ENCODE measurements around the gene PARD3.
"Not testable (repeated sequence)": the region's sequence is repeated elsewhere in the genome, so short reads cannot be mapped to it uniquely, and the experiment has no call there.

PARD3 gene

GRCh38 chr10:34677132-34677531 is 138.0 kb downstream of the PARD3 start:
- DNase-seq = no peak

- no peak for DNase-seq
Observed at GRCh38 chr10:34674176-34674575, 140.9 kb downstream of the PARD3 start.

GRCh38 chr10:34670081-34670480 is 145.0 kb downstream of the PARD3 start:
- peak; percentile 71 for DNase-seq

DNA sequence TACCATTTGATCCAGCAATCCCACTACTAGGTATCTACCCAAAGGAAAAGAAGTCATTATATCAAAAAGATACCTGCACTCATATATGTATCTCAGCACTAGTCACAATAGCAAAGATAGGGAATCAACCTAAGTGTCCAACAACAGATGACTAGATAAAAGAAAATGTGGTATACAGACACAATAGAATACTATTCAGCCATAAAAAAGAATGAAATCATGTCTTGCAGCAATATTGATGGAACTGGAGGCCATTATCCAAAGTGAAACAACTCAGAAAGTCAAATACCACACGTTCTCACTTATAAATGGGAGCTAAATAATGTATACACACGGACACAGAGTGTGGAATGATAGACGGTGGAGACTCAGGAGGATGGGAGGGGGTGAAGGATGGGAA is 146.0 kb downstream of the PARD3 start:
- no peak for DNase-seq

DNA sequence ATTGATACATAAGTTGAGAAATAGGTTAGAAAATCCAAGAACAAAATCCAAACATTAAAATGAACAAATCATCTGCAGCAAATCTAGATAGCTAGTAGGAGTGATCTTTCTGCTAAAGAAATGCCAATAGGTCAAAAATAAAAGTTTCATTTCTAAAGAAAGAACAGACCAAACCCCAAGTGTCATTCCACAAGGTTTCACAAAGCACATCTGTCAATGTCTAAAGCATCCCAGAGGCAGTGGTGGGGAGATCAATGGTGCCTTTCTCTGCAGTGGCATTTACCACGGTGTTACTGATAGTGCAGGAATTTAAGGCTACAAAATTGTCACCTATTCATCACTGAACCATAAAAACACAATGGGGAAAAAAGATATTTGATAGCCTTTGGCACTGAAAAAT is 147.9 kb downstream of the PARD3 start:
- no peak for DNase-seq

GRCh38 chr10:34666008-34666704 is 148.9 kb downstream of the PARD3 start:
- no peak for DNase-seq

GRCh38 chr10:34664706-34665105 is 150.4 kb downstream of the PARD3 start:
- DNase-seq = no peak

DNA sequence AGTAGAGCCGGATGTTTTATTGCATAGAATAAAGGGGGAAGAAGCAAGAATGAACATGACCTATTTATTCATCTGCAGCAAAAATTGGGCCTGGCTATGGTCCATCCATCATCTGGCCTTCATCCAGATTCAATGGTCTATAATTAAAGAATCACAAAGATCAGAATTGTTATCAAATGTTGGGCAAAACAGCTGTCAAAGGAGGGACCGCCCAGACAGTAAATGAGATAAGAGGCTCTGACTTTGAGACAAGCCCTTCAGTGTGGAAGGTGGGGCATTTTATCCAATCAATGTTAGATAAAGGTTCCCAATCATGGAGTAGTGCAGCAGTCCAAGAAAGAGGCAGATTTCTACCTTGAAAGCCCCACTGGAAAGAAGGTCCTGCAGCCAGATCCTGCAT is 153.5 kb downstream of the PARD3 start:
- peak; percentile 76 for DNase-seq

GRCh38 chr10:34658934-34659333 is 156.2 kb downstream of the PARD3 start:
- no peak for DNase-seq

DNA sequence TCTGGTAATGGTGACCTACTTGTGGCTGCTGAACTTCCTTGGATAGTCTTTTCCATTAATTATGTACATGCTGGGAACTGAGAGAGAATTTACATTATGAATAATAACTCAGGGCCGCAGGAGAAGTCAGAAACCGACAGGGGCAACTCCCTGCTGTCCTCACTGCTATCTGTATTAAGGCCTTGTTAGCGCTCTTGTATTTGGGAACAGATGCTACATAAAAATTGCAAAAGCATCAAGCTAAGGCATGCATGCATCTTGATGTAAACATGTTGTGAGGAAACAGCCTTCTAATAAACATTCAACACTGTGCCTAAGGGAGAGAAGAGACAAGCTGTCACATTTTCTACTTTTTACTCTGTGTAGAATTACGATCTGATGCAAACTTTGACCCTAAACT is 158.4 kb downstream of the PARD3 start:
- no peak for DNase-seq

DNA sequence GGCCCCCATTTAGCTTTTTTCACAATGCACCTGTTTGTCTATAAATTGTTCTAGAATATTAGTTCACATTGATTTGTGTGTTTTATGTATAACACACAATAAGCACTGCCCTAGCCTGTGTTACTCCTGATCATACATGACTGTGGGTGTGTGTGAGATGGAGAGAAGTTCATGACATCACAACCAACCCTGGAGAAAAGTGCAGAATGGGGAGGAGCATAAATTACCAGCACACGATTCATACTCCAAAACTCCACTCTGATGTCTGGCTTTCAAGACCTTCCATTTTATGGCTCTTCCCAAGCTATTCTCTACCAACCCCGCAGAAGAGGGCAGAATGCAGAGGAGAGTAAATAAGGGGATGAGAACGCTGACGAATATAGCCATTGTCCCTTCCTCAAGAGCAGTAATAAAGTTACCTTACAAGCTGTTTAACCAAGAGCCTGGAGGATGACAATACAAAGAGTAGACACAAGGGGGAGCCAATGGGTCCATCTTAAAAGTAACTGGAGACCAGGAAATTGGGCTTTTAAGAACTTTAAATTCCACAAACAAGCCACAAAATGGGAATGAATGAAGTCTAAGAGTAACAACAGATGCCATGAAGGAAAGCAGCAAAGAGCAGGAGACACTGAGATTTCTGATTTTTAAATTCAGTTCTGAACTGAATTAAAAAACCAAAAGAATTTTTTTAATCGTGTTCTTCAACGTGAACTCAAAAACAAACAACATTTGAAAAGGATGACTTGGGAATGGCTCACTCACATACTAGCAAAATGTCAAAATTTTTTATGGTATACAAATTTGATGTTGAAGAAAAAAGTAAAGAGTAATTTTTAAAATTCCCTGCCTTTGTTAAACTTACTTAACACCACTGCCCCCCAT is 159.6 kb downstream of the PARD3 start:
- DNase-seq = peak; percentile 59

DNA sequence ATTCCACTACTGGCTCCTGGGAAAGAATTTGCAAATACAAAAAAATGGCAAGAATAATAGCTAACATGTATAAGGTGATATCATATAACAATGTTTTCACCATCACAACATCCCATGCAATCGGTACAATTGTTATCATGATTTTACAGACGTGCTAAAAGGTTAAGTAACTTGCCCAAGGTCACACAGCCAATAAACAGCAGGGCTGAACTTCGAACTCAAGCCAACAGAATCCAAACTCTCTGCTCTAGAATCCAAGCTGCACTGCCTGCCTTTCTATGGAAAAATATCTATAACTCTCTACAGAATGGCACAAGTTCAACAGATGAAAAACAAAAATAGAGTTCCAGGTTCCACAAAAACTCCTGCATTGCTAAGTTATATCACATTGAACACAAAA is 160.9 kb downstream of the PARD3 start:
- DNase-seq = no peak

- DNase-seq = no peak
Observed at GRCh38 chr10:34653530-34653929, 161.6 kb downstream of the PARD3 start.

DNA sequence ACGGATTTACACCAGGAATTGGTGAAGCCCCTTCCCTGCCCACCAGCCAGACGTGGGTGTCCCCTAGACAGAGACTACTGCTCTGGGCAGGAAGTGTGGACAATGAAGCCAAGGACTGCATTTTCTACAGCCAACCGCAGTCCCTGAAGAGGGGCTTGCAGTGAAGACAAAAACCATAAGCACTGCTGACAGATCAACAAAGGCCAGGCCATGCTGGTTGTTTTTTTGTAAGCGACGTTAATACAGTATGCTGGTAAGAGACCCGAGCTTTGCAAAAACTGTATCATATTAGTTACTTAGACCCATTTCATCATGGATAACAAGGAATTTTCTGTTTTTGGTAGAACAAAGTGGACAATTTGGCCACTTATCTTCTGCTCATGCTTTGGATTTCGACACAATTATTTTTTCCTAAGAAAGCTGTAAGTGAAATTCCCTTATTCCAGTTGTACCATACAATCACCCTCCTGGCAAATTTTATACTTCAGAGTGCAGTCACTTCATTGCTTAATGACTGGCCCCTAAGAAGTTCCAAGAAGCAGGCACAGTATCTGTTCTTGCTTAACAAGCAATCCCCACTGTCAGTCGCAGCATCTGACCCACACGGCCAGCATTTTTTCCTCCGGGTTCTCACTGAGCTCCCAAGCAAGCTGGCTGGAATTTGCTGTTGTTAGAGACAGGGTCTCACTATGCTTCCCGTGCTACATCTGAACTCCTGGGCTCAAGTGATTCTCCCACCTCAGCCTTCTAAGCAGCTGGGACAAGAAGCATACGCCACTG is 163.5 kb downstream of the PARD3 start:
- no peak for DNase-seq

GRCh38 chr10:34650156-34650555 is 164.9 kb downstream of the PARD3 start:
- no peak for DNase-seq

GRCh38 chr10:34649385-34649784 is 165.7 kb downstream of the PARD3 start:
- no peak for DNase-seq

GRCh38 chr10:34648919-34649318 is 166.2 kb downstream of the PARD3 start:
- no peak for DNase-seq

GRCh38 chr10:34647875-34648865 is 166.9 kb downstream of the PARD3 start:
- DNase-seq = peak; percentile 10

DNA sequence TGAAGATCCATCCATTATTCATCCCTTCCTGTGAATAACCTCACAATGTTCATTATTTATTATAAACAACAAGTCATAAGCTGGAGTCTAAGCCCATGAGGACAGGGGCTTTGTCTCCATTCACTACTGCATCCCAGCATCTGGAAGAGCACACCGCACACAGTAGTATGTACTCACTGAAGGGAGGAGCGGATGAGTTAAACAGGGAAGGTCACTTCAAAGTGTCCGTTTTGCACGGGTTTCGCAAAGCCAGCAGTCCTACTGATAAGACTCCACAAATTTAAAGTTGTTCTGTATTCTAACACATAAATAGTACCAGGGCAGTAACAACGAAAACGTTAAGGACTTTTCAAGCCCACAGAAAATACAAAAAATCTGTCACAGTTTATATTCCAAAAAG is 167.9 kb downstream of the PARD3 start:
- no peak for DNase-seq

GRCh38 chr10:34646331-34646730 is 168.8 kb downstream of the PARD3 start:
- DNase-seq = no peak

DNA sequence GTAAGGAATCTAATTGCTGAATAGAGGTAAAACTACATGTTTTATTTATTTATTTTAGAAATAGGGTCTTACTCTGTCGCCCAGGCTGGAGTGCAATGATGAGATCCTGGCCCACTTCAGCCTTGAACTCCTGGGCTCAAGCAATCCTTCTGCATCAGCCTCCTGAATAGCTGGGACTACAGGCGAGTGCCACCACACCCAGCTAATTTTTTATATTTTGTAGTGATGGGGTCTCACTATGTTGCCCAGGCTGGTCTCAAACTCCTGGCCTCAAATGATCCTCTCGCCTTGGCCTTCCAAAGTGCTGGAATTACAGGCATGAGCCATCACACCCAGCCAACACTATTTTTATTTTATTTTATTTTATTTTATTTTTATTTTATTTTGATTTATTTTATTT is 170.3 kb downstream of the PARD3 start:
- not testable (repeated sequence) for DNase-seq

DNA sequence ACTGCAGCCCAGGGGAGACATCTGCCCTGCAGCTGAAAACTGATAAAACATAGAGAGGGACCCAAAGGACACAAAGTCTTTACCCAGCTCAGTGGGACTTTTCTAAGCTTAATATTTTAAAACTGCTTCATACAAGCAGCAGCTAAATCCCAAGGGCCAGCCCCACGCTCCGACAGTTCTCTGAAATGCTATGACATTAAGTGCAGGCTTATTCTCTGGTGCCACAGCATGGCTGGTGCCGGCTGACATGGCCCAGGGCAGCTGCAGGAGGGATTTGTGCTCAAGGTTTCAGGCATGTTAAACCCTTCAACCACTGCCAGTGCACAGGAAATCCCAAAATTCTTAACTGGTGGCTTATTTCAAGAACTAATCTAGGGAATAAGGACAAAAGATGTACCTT is 170.9 kb downstream of the PARD3 start:
- DNase-seq = no peak
